DND-41 (cell line): ENCODE measurements around the gene TIMP1.

Source experiments
- CTCF ChIP-seq: IDR thresholded peaks from 2 replicates; pipeline ENCODE4 v1.5.1; 2012; ENCODE audit warnings: borderline replicate concordance, low read length, moderate library complexity, mild to moderate bottlenecking; ENCODE audit not compliant: poor library complexity, severe bottlenecking; ENCODE audit errors: extremely low read depth
- EZH2 ChIP-seq: IDR thresholded peaks from 3 replicates; pipeline ENCODE4 v1.6.1; 2012; ENCODE audit warnings: borderline replicate concordance, low read depth, mild to moderate bottlenecking, moderate library complexity, low read length, inconsistent platforms; ENCODE audit not compliant: severe bottlenecking

- TF ChIP-seq CTCF, result no peak
- TF ChIP-seq EZH2, result no peak
Measured at GRCh38 chrX:47623540-47624027, 41.3 kb downstream of the TIMP1 start.
